ENCODE measurements around the gene SLK. TPM values are rescaled to one million over a fixed set of nuclear protein-coding genes. Genes with fewer than 3 reads are reported as not detected.

SLK gene
- total and polyA plus RNA-seq, 2 donors (not counting 3 experiments of a cell fraction or from before 2014, with no cell fraction given), result 4.5 to 36.0 TPM

GRCh38 chr10:103936022-103936421 lies 30.9 kb upstream of the SLK start:
- BruUV-seq (replicated peaks), result no TSS peak
- Histone ChIP-seq H4K20me1 (replicated peaks; ENCODE audit: control insufficient read depth, extremely low read depth, insufficient read depth, low read length) (no peaks in the 10 kb centered on the region), H3K4me2 (ENCODE audit: insufficient read depth, low read length) (no peak overlapping the region), H3K4me3 (replicated peaks in 1 of 3; ENCODE audit: insufficient read depth in 1 of 3, low read depth in 1 of 3, low read length in 3 of 3) (no peak overlapping the region), H3K4me1 (ENCODE audit: control insufficient read depth, extremely low read depth, insufficient read depth, low read length) (no peaks in the 10 kb centered on the region), H3K27ac (ENCODE audit: insufficient read depth, low read depth, low read length) (no peak overlapping the region), H3K36me3 (ENCODE audit: control insufficient read depth in 2 of 2, extremely low read depth in 1 of 2, insufficient read depth in 2 of 2, low read length in 2 of 2) (no peaks in the 10 kb centered on the region), H3K79me2 (ENCODE audit: control insufficient read depth, insufficient read depth, low read length) (no peaks in the 10 kb centered on the region), H3K9ac (replicated peaks; ENCODE audit: extremely low read depth, insufficient read depth, low read length) (no peak overlapping the region), H3K27me3 (ENCODE audit: control insufficient read depth in 2 of 2, insufficient read depth in 2 of 2, low read length in 2 of 2) (no peaks in the 10 kb centered on the region), H3K9me1 (replicated peaks; ENCODE audit: control insufficient read depth, extremely low read depth, insufficient read depth, low read length) (no peaks in the 10 kb centered on the region), H3K9me3 (replicated peaks; ENCODE audit: control insufficient read depth, insufficient read depth, low read length) (no peaks in the 10 kb centered on the region), H2AFZ (ENCODE audit: low read depth, low read length) (no peak overlapping the region)
- POLR2A ChIA-PET, result no interaction called here
- no peak for DNase-seq (ENCODE audit: low read depth, low spot score)
- FAIRE-seq, result no peak
- dilution Hi-C loops (cut with MboI; ENCODE audit: extremely low pct_ligation_motif_present, low sequenced_read_pairs) (no loop called here), intact Hi-C loops (cut with micrococcal nuclease) (no loop called here)
- no peak for TF ChIP-seq FOS (IDR thresholded peaks at IDR 0.05; ENCODE audit: borderline replicate concordance, insufficient read depth, low read length)
- TF ChIP-seq CTCF (IDR thresholded peaks at IDR 0.05; ENCODE audit: extremely low read depth in 1 of 2, insufficient read depth in 1 of 2, low read depth in 1 of 2, low read length in 2 of 2), result no peak
- no peak for TF ChIP-seq POLR2A (IDR thresholded peaks at IDR 0.05; ENCODE audit: low read depth, low read length)
- no peak for TF ChIP-seq POLR2AphosphoS5 (IDR thresholded peaks at IDR 0.05; ENCODE audit: insufficient read depth, low read depth, low read length)
- TF ChIP-seq GATA2 (IDR thresholded peaks at IDR 0.05; ENCODE audit: insufficient read depth, insufficient read length, low read depth, low read length), result no peak
- CTCF ChIA-PET, result no interaction called here

- intact Hi-C loops (cut with micrococcal nuclease), result no loop called here
- BruUV-seq (replicated peaks), result no TSS peak
- Histone ChIP-seq H3K79me2 (ENCODE audit: control insufficient read depth, insufficient read depth, low read length) (no peaks in the 10 kb centered on the region), H4K20me1 (replicated peaks; ENCODE audit: control insufficient read depth, extremely low read depth, insufficient read depth, low read length) (no peaks in the 10 kb centered on the region), H3K9me1 (replicated peaks; ENCODE audit: control insufficient read depth, extremely low read depth, insufficient read depth, low read length) (no peaks in the 10 kb centered on the region), H3K4me3 (replicated peaks in 1 of 3; ENCODE audit: insufficient read depth in 1 of 3, low read depth in 1 of 3, low read length in 3 of 3) (no peak overlapping the region), H2AFZ (ENCODE audit: low read depth, low read length) (no peak overlapping the region), H3K4me1 (ENCODE audit: control insufficient read depth, extremely low read depth, insufficient read depth, low read length) (no peaks in the 10 kb centered on the region), H3K9me3 (replicated peaks; ENCODE audit: control insufficient read depth, insufficient read depth, low read length) (no peaks in the 10 kb centered on the region), H3K27ac (ENCODE audit: insufficient read depth, low read depth, low read length) (no peak overlapping the region), H3K27me3 (ENCODE audit: control insufficient read depth in 2 of 2, insufficient read depth in 2 of 2, low read length in 2 of 2) (no peaks in the 10 kb centered on the region), H3K4me2 (ENCODE audit: insufficient read depth, low read length) (no peak overlapping the region), H3K9ac (replicated peaks; ENCODE audit: extremely low read depth, insufficient read depth, low read length) (no peak overlapping the region), H3K36me3 (ENCODE audit: control insufficient read depth in 2 of 2, extremely low read depth in 1 of 2, insufficient read depth in 2 of 2, low read length in 2 of 2) (no peaks in the 10 kb centered on the region)
- no peak for FAIRE-seq
- POLR2A ChIA-PET, result no interaction called here
- TF ChIP-seq POLR2AphosphoS5 (IDR thresholded peaks at IDR 0.05; ENCODE audit: insufficient read depth, low read depth, low read length) (no peak), EZH2 (IDR thresholded peaks at IDR 0.05; ENCODE audit: borderline replicate concordance, low read depth, low read length, severe bottlenecking) (no peak), JUN (IDR thresholded peaks at IDR 0.05; ENCODE audit: borderline replicate concordance, insufficient read depth, insufficient read length, low read depth) (no peak), GATA2 (IDR thresholded peaks at IDR 0.05; ENCODE audit: insufficient read depth, insufficient read length, low read depth, low read length) (no peak), POLR2A (IDR thresholded peaks at IDR 0.05; ENCODE audit: low read depth, low read length) (no peak), MAX (IDR thresholded peaks at IDR 0.05; ENCODE audit: insufficient read depth, insufficient read length) (no peak), MYC (IDR thresholded peaks at IDR 0.05; ENCODE audit: low read depth, low read length) (no peak), FOS (IDR thresholded peaks at IDR 0.05; ENCODE audit: borderline replicate concordance, insufficient read depth, low read length) (no peak), CTCF (IDR thresholded peaks at IDR 0.05; ENCODE audit: extremely low read depth in 1 of 2, insufficient read depth in 1 of 2, low read depth in 1 of 2, low read length in 2 of 2) (no peak)
- dilution Hi-C loops (cut with MboI; ENCODE audit: extremely low pct_ligation_motif_present, low sequenced_read_pairs), result no loop called here
- CTCF ChIA-PET, result interaction anchor here (1.0 to 1.2 kb wide), 3 partner anchors 9 to 51 kb away, joined by 3 read pairs; no protein-coding TSS in a partner anchor
- DNase-seq (ENCODE audit: low read depth, low spot score), result no peak
These were observed 27.4 kb upstream of the SLK start for GRCh38 chr10:103939522-103939921.

Data from endothelial cell of umbilical vein (primary cell).